ENCODE measurements around the gene ACAD10.
"Not testable (repeated sequence)": the region's sequence is repeated elsewhere in the genome, so short reads cannot be mapped to it uniquely, and the experiment has no call there.

The ACAD10 gene

DNA sequence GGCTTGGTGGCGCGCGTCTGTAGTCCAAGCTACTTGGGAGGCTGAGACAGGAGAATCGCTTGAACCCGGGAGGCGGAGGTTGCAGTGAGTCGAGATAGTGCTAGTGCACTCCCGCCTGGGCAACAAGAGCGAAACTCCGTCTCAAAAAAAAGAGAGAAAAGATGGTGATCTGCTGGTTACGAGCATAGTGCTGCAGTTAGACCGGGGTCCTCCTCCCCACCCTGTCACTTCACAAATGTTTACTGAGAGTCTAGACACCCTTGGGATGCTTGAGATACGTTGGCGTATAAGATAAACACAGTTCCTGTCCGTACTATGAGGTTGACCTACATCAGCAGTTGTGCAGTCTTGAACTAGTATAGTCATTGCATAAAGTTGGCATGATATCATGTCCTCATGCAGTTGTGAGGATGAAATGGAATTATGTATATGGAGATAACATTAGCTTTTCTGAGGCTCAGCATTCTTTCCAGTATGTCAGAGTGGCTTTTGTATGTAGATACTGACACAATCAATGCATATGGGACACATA lies 787 bp downstream of the ACAD10 start:
- in situ Hi-C loops (cut with MboI; ENCODE audit: low sequenced_read_pairs) = no loop called here

DNA sequence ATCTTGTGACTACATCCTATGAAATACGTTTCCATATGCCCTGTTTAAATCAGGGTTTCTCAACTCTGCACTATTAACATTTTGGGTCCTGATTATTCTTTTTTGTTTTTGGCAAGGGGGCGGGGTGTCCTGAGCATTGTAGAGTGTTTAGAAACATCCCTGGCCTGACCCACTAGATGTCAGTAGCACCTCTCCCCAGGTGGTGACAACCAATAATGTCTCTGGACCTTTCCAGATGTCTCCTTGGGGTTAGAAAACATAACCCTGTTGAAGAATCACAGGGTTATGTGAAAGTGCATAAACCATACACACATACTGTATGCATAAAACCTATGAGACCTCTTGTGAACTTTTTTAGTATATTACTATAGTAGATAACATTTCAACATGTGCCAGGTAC lies 1.4 kb downstream of the ACAD10 start:
- in situ Hi-C loops (cut with MboI; ENCODE audit: low sequenced_read_pairs) = no loop called here

DNA sequence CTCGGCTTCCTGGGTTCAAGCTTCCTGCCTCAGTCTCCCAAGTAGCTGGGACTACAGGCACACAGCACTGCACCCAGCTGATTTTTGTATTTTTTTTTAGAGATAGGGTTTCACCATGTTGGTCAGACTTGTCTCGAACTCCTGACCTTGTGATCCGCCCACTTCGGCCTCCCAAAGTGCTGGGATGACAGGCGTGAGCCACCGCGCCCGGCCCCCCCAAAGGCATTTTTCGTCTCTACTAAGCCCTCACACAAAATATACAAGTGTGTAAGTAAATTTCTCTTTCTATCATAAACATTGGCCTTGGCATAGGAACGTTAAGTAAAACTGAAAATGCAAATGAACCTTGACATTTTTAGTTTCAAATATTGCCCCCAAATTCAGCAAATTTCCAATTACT lies 2.1 kb downstream of the ACAD10 start:
- in situ Hi-C loops (cut with MboI; ENCODE audit: low sequenced_read_pairs) = no loop called here

DNA sequence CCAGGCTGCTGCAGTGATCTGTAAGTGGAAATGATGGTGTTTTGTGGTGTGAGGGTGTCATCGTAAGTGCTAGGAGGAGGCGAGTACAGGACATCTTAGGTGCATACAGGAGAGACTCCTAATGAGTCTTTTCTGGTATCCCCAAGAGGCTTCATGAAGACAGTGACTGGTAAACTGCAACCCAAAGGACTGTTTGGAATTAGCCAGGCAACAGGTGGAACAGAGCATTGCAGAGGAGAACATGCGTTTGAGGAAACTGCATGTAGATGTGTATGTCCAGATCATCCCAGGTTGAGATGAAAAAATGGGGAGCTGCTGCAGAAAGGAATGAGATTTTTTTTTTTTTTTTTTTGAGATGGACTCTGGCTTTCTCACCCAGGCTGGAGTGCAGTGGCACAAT lies 5.4 kb downstream of the ACAD10 start:
- in situ Hi-C loops (cut with MboI; ENCODE audit: low sequenced_read_pairs) = no loop called here

DNA sequence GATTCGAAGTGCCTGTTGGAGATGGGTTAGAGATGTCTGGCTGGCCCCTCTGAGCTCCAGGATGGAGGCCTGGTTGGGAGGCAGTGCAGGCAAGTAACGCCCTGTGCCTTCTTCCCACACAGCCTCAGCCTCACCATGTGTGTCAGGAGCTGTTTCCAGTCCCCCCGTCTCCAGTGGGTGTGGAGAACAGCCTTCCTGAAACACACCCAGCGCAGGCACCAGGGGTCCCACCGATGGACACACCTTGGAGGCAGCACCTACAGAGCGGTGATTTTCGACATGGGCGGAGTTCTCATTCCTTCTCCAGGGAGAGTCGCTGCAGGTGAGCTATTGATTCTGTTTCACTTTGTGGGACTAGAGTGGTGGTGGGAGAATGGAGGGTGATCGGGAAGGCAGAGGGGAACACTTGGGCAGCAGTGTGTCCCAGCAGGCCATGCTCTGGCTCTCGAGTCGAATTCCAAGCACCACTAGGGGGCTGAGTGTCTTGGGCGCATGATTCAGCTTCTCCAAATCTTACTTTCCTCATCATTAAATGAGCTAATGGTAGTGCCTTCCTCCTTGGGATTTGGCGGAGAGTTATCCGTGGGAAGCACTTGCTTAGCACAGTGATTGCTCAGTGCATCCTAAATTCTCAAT lies 6.8 kb downstream of the ACAD10 start:
- in situ Hi-C loops (cut with MboI; ENCODE audit: low sequenced_read_pairs) = no loop called here

DNA sequence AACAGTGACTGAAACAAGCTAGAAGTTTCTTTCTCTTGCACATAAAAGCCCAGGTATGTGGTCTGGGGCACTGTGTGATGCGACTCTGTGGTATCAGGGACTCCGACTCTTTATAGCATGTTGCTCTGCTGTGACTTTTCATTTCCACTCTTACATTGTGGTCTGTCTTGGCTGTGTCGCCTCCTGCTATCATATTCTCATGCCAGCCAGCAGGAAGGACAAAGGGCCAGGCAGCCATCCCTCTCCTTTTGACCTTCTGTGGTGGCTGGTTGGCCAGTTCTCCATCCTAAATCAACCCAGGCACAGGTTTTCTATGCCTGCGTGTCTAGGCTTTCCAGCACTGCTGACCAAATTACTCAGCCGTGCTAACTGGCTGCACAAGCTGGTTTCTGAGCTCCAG lies 8.0 kb downstream of the ACAD10 start:
- in situ Hi-C loops (cut with MboI; ENCODE audit: low sequenced_read_pairs) = no loop called here

DNA sequence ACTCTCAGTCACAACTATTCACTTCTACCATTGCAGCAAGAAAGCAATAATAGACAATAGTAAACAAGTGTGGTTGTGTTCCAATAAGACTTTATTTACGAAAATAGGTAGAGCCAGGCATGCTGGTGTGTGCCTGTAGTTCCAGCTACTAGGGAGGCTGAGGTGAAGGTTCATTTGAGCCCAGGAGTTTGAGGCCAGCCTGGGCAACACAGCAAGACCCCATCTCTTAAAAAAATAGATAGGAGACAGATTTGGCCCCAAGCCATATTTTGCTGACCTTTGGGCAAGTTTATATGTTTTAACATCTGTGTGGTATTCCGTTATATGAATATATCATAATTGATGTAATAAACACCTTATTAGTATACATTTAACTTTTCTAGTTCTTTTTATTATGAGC lies 14.1 kb downstream of the ACAD10 start:
- in situ Hi-C loops (cut with MboI; ENCODE audit: low sequenced_read_pairs) = no loop called here

DNA sequence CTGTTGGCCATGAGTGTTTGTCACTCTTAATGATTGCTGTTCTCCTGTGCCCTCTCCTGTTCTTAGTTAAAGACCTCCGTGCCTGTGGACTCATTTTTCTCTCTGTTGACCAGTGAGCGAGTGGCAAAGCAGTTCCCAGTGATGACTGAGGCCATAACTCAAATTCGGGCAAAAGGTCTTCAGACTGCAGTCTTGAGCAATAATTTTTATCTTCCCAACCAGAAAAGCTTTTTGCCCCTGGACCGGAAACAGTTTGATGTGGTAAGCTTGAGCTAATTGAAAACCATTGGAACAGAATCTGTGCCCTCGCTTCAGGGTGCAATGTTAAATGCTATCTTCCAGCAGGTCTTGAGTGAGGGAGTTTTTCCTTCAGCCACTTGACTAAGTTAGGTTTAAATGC lies 19.8 kb downstream of the ACAD10 start:
- in situ Hi-C loops (cut with MboI; ENCODE audit: low sequenced_read_pairs) = no loop called here

DNA sequence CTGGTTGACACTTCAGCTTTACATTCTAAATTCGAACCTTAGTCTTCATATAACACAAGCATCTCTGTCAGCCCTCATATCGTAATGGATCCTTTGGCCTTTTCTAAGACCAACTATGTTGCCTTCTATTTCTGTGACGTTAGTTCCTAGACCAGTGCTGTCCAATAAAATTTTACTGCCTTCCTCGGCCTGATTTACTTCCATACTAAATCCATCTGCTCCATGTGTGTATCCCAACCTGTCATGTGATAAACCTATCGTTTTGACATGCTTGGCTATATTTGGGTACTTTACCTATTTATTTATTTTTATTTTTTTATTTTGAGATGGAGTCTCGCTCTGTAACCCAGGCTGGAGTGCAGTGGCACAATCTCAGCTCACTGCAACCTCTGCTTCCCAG lies 20.3 kb downstream of the ACAD10 start:
- in situ Hi-C loops (cut with MboI; ENCODE audit: low sequenced_read_pairs) = no loop called here

DNA sequence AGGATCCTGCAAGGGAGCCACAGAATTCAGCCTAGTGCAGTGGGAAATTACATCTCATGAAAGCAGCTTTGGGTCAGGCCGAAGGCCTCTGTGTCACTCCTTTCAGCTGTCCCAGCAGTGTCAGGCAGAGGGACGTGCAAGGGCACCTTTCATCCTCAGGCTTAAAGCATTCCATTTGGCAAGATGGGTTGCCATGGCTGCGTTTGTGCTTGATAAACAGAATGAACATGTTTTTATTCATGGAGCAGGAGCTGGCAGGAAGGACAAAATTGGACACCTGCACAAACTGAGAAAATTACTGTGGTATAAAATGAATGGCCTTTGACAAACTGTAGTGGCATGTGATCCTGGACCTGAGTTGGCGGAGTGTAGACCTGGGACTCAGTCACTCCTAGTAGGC lies 29.4 kb downstream of the ACAD10 start:
- in situ Hi-C loops (cut with MboI; ENCODE audit: low sequenced_read_pairs) = no loop called here

DNA sequence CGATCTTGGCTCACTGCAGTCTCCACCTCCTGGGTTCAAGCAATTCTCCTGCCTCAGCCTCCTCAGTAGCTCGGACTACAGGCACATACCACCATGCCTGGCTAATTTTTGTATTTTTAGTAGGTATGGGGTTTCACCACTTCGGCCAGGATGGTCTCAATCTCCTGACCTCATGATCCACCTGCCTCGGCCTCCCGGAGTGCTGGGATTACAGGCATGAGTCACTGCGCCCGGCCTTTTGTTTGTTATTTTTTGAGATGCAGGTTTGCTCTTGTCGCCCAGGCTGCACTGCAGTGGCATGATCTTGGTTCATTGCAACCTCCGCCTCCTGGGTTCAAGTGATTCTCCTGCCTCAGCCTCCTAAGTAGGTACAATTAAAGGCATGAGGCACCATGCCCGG lies 33.5 kb downstream of the ACAD10 start:
- in situ Hi-C loops (cut with MboI; ENCODE audit: low sequenced_read_pairs) = not testable (repeated sequence)

DNA sequence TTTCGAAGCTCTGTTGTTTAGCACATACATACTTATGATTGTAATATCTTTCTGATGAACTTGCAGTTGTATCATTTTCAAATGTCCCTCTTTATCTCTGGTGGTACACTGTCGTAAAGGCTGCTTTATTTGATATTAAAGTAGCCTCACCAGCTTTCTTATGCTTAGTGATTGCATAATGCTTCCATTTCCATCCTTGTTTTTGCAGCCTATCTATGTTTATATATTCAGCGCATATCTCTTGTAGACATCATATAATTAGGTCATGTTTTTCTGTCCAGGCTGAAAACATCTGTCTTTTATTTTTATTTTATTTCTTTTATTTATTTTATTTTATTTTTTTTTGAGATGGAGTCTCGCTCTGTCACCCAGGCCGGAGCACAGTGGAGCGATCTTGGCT lies 34.6 kb downstream of the ACAD10 start:
- in situ Hi-C loops (cut with MboI; ENCODE audit: low sequenced_read_pairs) = no loop called here

DNA sequence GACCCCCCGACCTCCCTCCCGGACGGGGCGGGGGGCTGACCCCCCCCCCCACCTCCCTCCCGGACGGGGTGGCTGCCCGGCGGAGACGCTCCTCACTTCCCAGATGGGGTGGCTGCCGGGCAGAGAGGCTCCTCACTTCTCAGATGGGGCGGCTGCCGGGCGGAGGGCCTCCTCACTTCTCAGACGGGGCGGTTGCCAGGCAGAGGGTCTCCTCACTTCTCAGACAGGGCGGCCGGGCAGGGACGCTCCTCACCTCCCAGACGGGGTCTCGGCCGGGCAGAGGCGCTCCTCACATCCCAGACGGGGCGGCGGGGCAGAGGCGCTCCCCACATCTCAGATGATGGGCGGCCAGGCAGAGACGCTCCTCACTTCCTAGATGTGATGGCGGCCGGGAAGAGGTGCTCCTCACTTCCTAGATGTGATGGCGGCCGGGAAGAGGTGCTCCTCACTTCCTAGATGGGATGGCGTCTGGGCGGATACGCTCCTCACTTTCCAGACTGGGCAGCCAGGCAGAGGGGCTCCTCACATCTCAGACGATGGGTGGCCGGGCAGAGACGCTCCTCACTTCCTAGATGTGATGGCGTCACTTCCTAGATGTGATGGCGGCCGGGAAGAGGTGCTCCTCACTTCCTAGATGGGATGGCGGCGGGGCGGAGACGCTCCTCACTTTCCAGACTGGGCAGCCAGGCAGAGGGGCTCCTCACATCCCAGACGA lies 38.0 kb downstream of the ACAD10 start:
- in situ Hi-C loops (cut with MboI; ENCODE audit: low sequenced_read_pairs) = not testable (repeated sequence)

DNA sequence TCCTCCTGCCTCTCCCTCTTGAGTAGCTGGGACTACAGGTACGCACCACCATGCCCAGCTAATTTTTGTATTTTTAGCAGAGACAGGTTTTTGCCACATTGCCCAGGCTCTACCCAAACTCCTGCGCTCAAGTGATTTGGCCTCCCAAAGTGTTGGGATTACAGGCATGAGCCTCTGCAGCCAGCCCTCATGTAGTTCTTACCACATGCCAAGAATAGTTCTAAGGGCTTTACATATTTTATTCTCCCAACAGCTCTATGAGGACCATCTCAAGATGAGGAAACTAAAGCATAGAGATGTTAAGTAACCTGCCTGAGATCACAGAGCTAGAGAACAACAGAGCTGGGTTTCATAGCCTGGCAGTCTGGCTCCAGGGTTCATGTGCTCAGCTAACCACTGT lies 42.9 kb downstream of the ACAD10 start:
- in situ Hi-C loops (cut with MboI; ENCODE audit: low sequenced_read_pairs) = no loop called here

DNA sequence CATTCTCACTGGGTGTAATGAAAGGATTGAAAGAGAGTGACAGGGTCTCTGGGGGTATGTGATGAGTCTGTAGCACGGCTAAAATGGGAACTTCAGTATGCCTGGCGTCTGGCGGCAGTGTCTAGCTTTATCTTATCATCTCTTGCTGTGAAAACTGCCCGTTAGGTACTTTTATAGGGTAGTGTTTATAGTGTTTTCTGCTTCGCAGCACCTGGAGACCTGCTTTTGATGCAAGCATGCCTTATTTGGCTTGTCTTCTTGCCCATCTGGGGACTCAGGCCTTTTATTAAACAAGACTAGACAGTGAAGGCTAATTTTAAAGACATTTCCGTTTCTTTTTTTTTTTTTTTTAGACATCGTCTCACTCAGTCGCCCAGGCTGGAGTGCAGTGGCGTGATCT lies 44.6 kb downstream of the ACAD10 start:
- in situ Hi-C loops (cut with MboI; ENCODE audit: low sequenced_read_pairs) = no loop called here

DNA sequence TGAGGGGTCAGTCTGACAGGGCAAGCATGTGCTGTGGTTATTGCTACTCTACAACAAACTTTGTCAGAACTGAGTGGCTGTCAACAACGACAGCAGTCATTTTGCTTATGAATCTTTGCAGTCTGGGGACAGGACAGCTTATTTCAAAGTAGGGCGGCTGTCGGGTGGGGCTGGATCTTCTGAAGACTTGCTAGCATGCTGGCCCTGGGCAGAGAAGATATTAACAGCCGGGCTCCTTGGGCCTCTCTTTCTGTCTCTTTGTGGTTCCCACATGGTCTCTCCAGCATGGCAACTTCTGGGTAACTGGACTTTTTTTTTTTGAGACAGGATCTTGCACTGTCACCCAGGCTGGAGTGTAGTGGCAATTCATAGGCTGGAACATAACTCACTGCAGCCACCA lies 46.9 kb downstream of the ACAD10 start:
- in situ Hi-C loops (cut with MboI; ENCODE audit: low sequenced_read_pairs) = no loop called here

DNA sequence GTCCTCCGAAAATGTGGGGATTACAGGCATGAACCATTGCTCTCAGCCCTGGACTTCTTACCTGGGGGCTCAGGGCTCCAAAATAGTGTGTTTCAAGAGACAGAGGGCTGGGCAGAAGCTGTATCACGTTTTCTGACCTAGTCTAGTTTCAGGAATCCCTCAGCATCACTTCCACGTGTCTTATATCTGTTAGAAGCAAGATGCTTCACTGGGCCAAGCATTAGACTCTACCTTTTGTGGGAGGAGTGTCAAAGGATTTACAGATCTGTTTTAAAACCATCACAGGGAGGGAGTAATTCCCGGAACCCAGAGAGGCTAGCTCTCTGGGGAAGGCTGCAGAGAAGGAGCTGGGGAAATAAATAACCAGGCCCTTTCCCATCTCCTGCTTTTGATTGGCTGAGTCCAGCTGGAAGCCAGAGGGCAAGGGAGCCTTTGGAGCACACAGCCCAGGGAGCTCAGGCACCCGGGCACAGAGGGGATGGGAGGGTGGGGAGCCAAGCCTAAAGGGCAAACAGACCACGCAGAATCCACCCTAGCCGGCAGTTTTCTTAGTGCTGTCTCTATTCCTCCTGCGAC lies 47.6 kb downstream of the ACAD10 start:
- in situ Hi-C loops (cut with MboI; ENCODE audit: low sequenced_read_pairs) = no loop called here

DNA sequence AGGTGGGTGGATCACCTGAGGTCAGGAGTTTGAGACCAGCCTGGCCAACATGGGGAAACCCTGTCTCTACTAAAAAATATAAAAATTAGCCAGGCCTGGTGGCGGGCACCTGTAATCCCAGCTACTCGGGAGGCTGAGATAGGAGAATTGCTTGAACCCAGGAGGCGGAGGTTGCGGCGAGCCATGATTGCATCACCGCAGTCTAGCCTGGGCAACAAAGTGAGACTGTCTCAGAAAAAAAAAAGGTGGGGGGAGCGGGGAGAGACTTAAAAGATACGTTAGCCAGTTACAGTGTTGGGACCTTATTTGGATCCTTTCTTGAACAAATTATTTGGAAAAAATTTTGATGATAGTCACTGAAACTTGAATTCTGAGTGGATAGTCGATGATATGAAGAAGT lies 53.7 kb downstream of the ACAD10 start:
- in situ Hi-C loops (cut with MboI; ENCODE audit: low sequenced_read_pairs) = not testable (repeated sequence)

DNA sequence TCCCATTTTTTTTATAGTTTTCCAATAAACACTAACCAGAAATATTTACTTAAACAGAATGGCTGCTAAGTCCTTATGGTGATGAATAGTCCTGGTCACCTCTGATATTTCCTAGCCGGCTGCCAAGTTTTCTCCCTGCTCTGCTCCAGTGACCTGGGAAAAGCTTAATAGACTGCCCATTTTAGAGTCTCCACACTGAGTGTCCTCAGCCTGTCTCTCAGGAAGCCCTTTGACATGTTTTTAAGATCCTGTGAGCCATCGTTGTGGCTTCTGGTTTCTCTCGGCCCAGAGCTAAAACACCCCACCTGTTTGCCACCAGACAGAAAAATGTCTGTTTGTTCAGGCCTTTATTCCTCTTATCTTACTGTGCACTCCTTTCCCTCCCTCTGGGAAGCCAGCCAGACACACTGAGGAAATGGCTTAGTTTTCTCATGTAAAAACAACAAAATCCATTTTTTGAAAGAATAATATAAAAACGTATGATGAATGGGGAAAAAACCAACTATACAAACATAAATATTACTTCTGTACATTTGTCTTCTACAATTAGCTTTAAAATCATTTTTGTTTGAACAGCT lies 55.5 kb downstream of the ACAD10 start:
- in situ Hi-C loops (cut with MboI; ENCODE audit: low sequenced_read_pairs) = no loop called here

DNA sequence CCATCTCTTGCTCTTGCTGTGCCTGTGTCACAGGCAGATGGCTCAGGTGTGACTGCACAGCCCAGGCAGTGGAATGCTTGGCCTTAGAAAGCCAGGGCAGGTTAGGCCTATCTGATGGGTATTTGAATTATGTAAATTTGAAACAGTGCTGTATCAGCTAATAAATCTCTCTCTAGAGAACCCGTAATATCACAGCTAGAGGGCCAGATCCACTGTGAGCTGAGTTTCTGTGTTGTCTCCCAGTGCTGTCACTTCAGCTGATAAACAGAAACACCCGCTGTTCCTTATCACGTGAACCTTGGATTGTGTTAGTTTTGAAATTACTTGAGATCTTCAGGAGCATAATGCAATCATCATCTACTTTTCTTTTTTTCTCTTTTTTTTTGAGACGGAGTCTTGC lies 59.4 kb downstream of the ACAD10 start:
- in situ Hi-C loops (cut with MboI; ENCODE audit: low sequenced_read_pairs) = no loop called here

DNA sequence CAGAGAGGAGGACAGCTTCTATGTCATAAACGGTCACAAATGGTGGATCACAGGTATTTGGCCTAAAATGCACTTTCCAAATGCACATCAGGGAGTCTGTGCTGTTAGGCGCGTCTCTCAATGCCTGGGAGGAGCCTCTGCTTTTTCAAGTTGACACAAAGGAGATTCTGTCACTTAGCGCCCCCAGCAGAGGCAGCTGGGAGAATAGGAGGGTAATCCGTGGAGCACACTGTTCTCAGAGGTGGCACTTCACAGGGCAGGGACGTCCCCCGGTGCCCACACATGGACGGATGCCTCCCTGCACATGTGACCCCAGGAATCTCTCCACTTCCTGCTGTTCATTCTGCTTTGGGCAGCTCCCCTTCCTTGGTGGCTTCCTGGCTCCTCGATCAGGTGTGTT lies 61.5 kb downstream of the ACAD10 start:
- in situ Hi-C loops (cut with MboI; ENCODE audit: low sequenced_read_pairs) = no loop called here

DNA sequence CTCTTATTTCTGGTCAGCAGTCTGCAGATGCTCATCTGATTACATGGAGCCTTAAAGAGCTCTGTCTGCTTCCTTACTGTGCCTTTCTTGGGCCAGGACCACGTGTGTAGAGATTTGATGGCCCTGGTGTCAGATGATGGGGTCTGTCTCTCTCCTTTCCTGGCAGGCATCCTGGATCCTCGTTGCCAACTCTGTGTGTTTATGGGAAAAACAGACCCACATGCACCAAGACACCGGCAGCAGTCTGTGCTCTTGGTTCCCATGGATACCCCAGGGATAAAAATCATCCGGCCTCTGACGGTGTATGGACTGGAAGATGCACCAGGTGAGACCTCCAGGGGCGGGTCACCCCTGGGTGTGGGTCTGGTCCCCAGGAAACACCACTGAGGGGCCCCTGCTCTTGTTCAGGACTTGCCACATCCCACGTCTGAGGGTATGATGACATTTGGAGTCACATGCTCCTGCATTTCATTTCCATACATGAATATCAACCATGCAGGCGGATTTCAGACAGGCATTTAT lies 62.4 kb downstream of the ACAD10 start:
- in situ Hi-C loops (cut with MboI; ENCODE audit: low sequenced_read_pairs) = no loop called here
